ENCODE measurements around the gene GARRE1.
A peak's percentile ranks its signal among the peaks of the same experiment; 100 is the strongest.
"Not testable (repeated sequence)": the region's sequence is repeated elsewhere in the genome, so short reads cannot be mapped to it uniquely, and the experiment has no call there.

The GARRE1 gene, protein sequence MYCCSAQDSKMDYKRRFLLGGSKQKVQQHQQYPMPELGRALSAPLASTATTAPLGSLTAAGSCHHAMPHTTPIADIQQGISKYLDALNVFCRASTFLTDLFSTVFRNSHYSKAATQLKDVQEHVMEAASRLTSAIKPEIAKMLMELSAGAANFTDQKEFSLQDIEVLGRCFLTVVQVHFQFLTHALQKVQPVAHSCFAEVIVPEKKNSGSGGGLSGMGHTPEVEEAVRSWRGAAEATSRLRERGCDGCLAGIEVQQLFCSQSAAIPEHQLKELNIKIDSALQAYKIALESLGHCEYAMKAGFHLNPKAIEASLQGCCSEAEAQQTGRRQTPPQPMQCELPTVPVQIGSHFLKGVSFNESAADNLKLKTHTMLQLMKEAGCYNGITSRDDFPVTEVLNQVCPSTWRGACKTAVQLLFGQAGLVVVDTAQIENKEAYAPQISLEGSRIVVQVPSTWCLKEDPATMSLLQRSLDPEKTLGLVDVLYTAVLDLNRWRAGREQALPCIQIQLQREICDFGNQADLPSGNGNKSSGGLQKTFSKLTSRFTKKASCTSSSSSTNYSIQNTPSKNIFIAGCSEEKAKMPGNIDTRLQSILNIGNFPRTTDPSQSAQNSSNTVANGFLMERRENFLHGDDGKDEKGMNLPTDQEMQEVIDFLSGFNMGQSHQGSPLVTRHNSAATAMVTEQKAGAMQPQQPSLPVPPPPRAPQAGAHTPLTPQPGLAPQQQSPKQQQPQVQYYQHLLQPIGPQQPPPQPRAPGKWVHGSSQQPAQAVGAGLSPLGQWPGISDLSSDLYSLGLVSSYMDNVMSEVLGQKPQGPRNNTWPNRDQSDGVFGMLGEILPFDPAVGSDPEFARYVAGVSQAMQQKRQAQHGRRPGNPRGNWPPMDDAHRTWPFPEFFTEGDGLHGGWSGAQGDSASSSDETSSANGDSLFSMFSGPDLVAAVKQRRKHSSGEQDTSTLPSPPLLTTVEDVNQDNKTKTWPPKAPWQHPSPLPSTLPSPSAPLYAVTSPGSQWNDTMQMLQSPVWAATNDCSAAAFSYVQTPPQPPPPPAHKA (N-terminal part only)

DNA sequence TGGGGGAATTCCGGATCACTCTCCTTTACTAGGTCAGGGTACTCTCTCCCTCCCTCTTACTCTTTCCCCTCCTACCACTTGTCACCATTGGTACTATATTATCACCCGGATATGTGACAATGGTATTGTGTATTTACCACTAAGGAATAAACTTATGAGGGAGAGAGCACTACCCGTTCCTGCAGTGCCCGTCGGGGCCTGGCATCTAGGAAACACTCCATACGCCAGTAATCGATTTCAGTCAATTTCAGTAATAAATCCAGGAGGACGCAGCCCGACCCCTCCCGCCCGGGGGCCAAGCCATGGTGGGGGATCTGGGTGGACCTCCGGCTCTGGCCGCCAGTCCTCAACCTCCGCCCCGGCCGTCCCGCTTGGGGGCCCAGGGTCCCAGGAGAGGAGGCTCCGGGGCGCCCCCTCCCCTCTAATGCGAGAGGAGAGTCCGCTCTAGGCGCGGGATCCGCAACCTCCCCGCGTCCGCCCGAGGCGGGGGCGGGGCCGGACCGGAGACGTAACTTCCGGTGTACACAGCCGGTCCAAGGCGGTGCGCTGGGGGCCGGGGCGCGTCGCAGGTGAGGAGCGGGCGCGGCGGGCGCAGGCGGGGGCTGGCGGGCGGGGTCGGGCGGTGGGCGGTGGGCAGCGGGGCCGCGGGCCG lies at the start of gene GARRE1:
Gene GARRE1 (plus strand): TSS at position 509 of the 652 bp plus-strand sequence. CDS start 45,920 bp downstream, outside the sequence.
- H3K4me3 ChIP-seq (ENCODE audit: low read depth, low read length), result peak within 1 kb of the TSS; percentile 75
- no peak for DNase-seq (ENCODE audit: low read depth, low spot score)
- CTCF ChIA-PET, result no interaction called here
- TF ChIP-seq, protein P1, sequence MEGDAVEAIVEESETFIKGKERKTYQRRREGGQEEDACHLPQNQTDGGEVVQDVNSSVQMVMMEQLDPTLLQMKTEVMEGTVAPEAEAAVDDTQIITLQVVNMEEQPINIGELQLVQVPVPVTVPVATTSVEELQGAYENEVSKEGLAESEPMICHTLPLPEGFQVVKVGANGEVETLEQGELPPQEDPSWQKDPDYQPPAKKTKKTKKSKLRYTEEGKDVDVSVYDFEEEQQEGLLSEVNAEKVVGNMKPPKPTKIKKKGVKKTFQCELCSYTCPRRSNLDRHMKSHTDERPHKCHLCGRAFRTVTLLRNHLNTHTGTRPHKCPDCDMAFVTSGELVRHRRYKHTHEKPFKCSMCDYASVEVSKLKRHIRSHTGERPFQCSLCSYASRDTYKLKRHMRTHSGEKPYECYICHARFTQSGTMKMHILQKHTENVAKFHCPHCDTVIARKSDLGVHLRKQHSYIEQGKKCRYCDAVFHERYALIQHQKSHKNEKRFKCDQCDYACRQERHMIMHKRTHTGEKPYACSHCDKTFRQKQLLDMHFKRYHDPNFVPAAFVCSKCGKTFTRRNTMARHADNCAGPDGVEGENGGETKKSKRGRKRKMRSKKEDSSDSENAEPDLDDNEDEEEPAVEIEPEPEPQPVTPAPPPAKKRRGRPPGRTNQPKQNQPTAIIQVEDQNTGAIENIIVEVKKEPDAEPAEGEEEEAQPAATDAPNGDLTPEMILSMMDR (IDR thresholded peaks at IDR 0.05; ENCODE audit: insufficient read depth, low read length, missing control alignments), result no peak
- POLR2A ChIA-PET, result no interaction called here

DNA sequence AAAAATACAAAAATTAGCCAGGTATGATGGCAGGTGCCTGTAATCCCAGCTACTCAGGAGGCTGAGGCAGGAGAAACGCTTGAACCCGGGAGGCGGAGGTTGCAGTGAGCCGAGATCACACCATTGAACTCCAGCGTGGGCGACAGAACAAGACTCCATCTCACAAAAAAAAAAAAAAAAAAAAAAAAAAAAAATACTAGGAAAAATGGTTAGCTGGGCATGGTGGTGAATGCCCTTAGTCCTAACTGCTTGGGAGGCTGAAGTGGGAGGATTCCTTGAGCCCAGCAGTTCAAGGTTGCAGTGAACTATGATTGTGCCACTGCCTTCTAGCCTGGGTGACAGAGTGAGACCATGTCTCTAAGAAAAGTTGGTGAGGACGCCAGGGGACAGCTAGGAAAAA lies 49.0 kb upstream of the GARRE1 start:
- CTCF ChIA-PET; H3K4me3 ChIP-seq (ENCODE audit: low read depth, low read length); DNase-seq (ENCODE audit: low read depth, low spot score); POLR2A ChIA-PET: not testable (repeated sequence)

DNA sequence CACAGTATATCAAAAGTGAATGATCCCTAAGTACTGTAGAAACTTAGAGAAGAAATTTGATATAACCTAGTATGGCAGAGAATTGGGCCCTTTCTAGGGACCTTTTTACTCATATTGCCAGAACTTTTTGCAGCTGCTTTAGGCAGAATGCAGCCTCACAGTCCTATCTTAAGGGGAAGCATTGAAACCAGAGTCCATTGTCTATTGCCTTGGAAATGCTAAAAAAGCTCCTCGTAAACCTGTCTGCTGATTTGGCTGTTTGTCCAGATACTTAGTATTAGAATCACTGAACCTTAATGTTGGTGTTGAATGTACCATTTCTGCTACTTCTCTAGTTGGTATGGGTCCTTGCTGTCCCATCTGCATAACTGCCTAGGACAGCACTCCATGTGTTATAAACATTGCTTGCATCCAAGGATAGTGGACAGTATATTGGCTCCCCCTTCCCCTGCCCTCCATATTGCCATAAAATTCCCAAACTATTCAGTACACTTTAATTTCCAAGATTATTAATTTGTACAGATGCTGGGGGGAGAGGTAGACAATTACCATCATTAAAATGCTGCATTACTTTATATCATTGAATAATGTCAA lies 46.0 kb upstream of the GARRE1 start:
- TF ChIP-seq, protein P1 (IDR thresholded peaks at IDR 0.05; ENCODE audit: insufficient read depth, low read length, missing control alignments), result no peak
- POLR2A ChIA-PET, result no interaction called here
- no peak overlapping the region for H3K4me3 ChIP-seq (ENCODE audit: low read depth, low read length)
- CTCF ChIA-PET, result interaction anchor here (1.0 to 2.6 kb wide), 4 partner anchors 11 to 49 kb away, joined by 3 to 15 read pairs (median 6); no protein-coding TSS in a partner anchor
- no peak for DNase-seq (ENCODE audit: low read depth, low spot score)

DNA sequence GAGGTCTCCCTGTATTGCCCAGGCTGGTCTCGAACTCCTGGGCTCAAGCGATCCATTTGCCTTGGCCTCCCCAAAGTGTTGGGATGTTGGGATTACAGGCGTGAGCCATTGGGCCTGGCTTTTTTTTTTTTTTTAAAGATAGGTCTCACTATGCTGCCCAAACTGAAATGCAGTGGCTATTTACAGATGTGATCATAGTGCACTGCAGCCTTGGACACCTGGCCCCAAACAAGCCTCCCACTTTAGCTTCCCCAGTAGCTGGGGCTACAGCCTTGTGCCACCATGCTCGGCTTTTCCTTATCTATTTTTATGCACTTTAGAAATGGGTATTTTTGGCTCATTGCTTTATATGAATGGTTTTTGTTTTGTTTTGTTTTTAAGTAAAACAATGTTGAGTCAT lies 44.6 kb upstream of the GARRE1 start:
- ChIA-PET POLR2A (no interaction called here), CTCF (interaction anchor here (0.7 to 2.6 kb wide), 7 partner anchors 8 to 137 kb away, joined by 3 to 15 read pairs (median 3); no protein-coding TSS in a partner anchor)
- H3K4me3 ChIP-seq (ENCODE audit: low read depth, low read length), result no peak overlapping the region
- no peak for DNase-seq (ENCODE audit: low read depth, low spot score)
- TF ChIP-seq, protein P1 (IDR thresholded peaks at IDR 0.05; ENCODE audit: insufficient read depth, low read length, missing control alignments), result no peak

DNA sequence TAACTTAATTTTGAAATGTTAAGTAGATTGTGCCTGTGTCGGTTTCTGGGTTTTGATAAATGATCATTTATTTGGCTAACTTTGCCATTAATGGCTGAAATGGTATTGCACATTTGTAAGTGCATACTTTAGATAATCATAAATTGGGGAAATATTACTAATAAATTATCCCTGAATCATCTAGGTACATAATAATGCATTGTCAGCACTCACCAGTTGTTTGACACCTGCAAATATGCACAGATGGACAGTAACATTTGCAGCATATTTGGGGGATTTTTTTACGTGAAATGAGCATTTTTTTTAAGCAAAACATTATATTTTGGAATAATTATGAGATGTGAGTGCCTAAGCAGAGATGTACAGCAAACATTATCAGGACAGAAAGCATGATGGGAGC lies 41.1 kb upstream of the GARRE1 start:
- TF ChIP-seq, protein P1 (IDR thresholded peaks at IDR 0.05; ENCODE audit: insufficient read depth, low read length, missing control alignments), result no peak
- ChIA-PET POLR2A (no interaction called here), CTCF (no interaction called here)
- no peak overlapping the region for H3K4me3 ChIP-seq (ENCODE audit: low read depth, low read length)
- DNase-seq (ENCODE audit: low read depth, low spot score), result no peak

DNA sequence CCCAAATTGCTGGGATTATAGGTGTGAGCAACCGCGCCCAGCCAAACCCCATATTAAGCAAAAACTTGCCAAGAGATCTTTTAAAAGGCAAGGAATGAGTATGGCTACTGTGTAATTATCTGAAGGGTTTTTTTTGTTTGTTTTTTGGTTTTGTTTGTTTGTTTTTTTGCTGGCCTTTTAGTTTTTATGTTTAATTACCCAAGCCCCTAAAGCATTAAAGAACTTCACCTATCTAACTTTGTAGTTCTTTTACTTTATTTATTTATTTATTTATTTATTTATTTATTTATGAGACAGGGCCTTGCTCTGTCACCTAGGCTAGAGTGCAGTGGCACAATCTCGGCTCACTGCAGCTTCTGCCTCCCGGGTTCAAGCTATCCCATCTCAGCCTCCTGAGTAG lies 40.3 kb upstream of the GARRE1 start:
- POLR2A ChIA-PET, result no interaction called here
- CTCF ChIA-PET, result interaction anchor here (0.6 kb wide), 1 partner anchor 132 kb away, joined by 3 read pairs; no protein-coding TSS in a partner anchor
- TF ChIP-seq, protein P1 (IDR thresholded peaks at IDR 0.05; ENCODE audit: insufficient read depth, low read length, missing control alignments), result no peak
- H3K4me3 ChIP-seq (ENCODE audit: low read depth, low read length), result no peak overlapping the region
- DNase-seq (ENCODE audit: low read depth, low spot score), result no peak

Data from AG04449 (cell line).